WTC11 (cell line): ENCODE data around the gene SMARCA2. TPM values are rescaled to one million over a fixed set of nuclear protein-coding genes. Genes with fewer than 3 reads are reported as not detected.
A peak's percentile ranks its signal among the peaks of the same experiment; 100 is the strongest.

Experiments used
- ATAC-seq: fragments of 200-7000 bp; cut with Tn5 transposase; 2 replicates; pipeline ENCODE4 v1.10.0; 2021; ENCODE audit warnings: mild to moderate bottlenecking, moderate library complexity
- CTCF ChIA-PET: fragments of 300-600 bp; sonication (Branson Sonifier 250); formaldehyde crosslinking; loops from one replicate; lab custom pipeline; 2021; ENCODE audit warnings: antibody characterized with exemption; lab: Charles Lee
- POLR2A ChIA-PET: fragments of 350-600 bp; sonication (Branson Sonifier 250); formaldehyde crosslinking; loops from one replicate; lab custom pipeline; 2021; ENCODE audit warnings: antibody characterized with exemption; lab: Charles Lee
- DNase-seq: peaks from one replicate; pipeline ENCODE4 v3.0.0; 2021; ENCODE audit warnings: low spot score
- H3K27ac Mint-ChIP-seq: 2 replicates; pipeline ENCODE4 v1.8.0; 2021; ENCODE audit warnings: mixed read lengths
- H3K27me3 Mint-ChIP-seq: 2 replicates; pipeline ENCODE4 v1.8.0; 2021; ENCODE audit warnings: low read depth, mild to moderate bottlenecking, moderate library complexity, mixed read lengths
- H3K36me3 Mint-ChIP-seq: 2 replicates; pipeline ENCODE4 v1.8.0; 2021; ENCODE audit warnings: mixed read lengths
- H3K4me1 Mint-ChIP-seq: 2 replicates; pipeline ENCODE4 v1.8.0; 2022; ENCODE audit warnings: mixed read lengths
- H3K4me3 Mint-ChIP-seq: 2 replicates; pipeline ENCODE4 v1.8.0; 2021; ENCODE audit warnings: mild to moderate bottlenecking, moderate library complexity, mixed read lengths
- H3K9me3 Mint-ChIP-seq: 2 replicates; pipeline ENCODE4 v1.8.0; 2021; ENCODE audit warnings: mixed read lengths
- ATF1 ChIP-seq: sonication (generic); formaldehyde crosslinking; IDR thresholded peaks from 2 replicates; pipeline ENCODE4 v1.8.1; 2023; ENCODE audit warnings: mild to moderate bottlenecking, moderate library complexity, missing genetic modification reagents
- CREM ChIP-seq: sonication (generic); formaldehyde crosslinking; IDR thresholded peaks from 2 replicates; pipeline ENCODE4 v1.8.1; 2022; ENCODE audit warnings: mild to moderate bottlenecking, missing genetic modification reagents, moderate library complexity
- FOXJ3 ChIP-seq: sonication (generic); formaldehyde crosslinking; IDR thresholded peaks from 2 replicates; pipeline ENCODE4 v1.9.0; 2021; ENCODE audit warnings: missing genetic modification reagents, mild to moderate bottlenecking, borderline replicate concordance
- GTF2I ChIP-seq: fragments of 250-450 bp; sonication (Bioruptor Pico); conservative IDR thresholded peaks from 2 replicates; pipeline ENCODE4 v1.4.0; 2021; ENCODE audit warnings: mild to moderate bottlenecking
- JAZF1 ChIP-seq: fragments of 250-450 bp; sonication (Bioruptor Pico); IDR thresholded peaks from 2 replicates; pipeline ENCODE4 v1.9.0; 2021; ENCODE audit warnings: moderate library complexity, mild to moderate bottlenecking, inconsistent platforms
- KAT7 ChIP-seq: sonication (generic); formaldehyde crosslinking; IDR thresholded peaks from 2 replicates; pipeline ENCODE4 v1.8.1; 2023; ENCODE audit warnings: missing genetic modification reagents, mild to moderate bottlenecking, borderline replicate concordance
- NR2C2 ChIP-seq: sonication (generic); formaldehyde crosslinking; IDR thresholded peaks from 2 replicates; pipeline ENCODE4 v1.8.0; 2022; ENCODE audit warnings: mild to moderate bottlenecking, missing genetic modification reagents
- ZNF138 ChIP-seq: sonication (generic); formaldehyde crosslinking; conservative IDR thresholded peaks from 2 replicates; pipeline ENCODE4 v1.8.1; 2022; ENCODE audit warnings: mild to moderate bottlenecking, moderate library complexity, missing genetic modification reagents
- total RNA-seq: library from RNA; stranded (reverse); gene quantifications from 3 replicates; pipeline ENCODE4 v1.2.3, GENCODE V29; 2021
- TF ChIP-seq, protein P1 (sequence below): sonication (generic); formaldehyde crosslinking; IDR thresholded peaks from 2 replicates; pipeline ENCODE4 v1.8.0; 2023; ENCODE audit warnings: missing genetic modification reagents
- TF ChIP-seq, protein P2 (sequence below): sonication (generic); formaldehyde crosslinking; conservative IDR thresholded peaks from 2 replicates; pipeline ENCODE4 v1.8.1; 2022; ENCODE audit warnings: mild to moderate bottlenecking, missing genetic modification reagents
- TF ChIP-seq, protein P3 (sequence below): sonication (generic); formaldehyde crosslinking; IDR thresholded peaks from 2 replicates; pipeline ENCODE4 v1.8.1; 2023; ENCODE audit warnings: mild to moderate bottlenecking, missing genetic modification reagents, moderate library complexity
- TF ChIP-seq, protein P4 (sequence below): sonication (generic); formaldehyde crosslinking; IDR thresholded peaks from 2 replicates; pipeline ENCODE4 v1.8.1; 2022; ENCODE audit warnings: low read depth, missing genetic modification reagents, borderline replicate concordance
- TF ChIP-seq, protein P5 (sequence below): sonication (generic); formaldehyde crosslinking; IDR thresholded peaks from 2 replicates; pipeline ENCODE4 v1.8.1; 2023; ENCODE audit warnings: mild to moderate bottlenecking, moderate library complexity, missing genetic modification reagents
- TF ChIP-seq, protein P6 (sequence below): fragments of 250-450 bp; sonication (Bioruptor Pico); IDR thresholded peaks from 2 replicates; pipeline ENCODE4 v2.1.2; 2022; ENCODE audit warnings: mild to moderate bottlenecking, moderate library complexity
- TF ChIP-seq, protein P7 (sequence below): sonication (generic); formaldehyde crosslinking; IDR thresholded peaks from 2 replicates; pipeline ENCODE4 v1.8.0; 2023; ENCODE audit warnings: missing genetic modification reagents, mild to moderate bottlenecking, borderline replicate concordance
- TF ChIP-seq, protein P8 (sequence below): sonication (generic); formaldehyde crosslinking; IDR thresholded peaks from 2 replicates; pipeline ENCODE4 v1.8.0; 2023; ENCODE audit warnings: mild to moderate bottlenecking, missing genetic modification reagents
- TF ChIP-seq, protein P9 (sequence below): sonication (generic); formaldehyde crosslinking; IDR thresholded peaks from 2 replicates; pipeline ENCODE4 v1.8.1; 2023; ENCODE audit warnings: mild to moderate bottlenecking, missing genetic modification reagents

Gene SMARCA2
- total RNA-seq, 1 experiment from 2014 or later: 20.3 TPM

DNA sequence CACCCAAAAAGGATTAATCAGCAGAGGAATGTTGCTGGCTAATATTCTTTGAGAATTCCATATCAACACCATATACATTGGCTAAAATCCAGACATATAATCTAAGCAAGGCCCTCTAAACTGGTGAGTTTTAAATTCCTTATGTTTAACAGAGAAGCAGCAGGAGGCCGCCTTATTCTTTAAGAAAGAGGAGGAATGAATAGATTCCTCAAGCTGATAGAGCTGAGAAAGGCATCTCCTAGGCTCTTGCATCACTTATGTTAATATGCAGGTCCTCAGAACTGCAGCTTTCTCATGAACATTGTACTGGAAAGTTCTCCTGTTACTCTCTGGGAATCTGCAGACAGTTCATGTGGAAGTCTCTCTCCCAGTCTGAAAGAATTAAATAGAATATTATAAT lies 20.1 kb upstream of the SMARCA2 start:
- peak overlapping the region; percentile 87; the same call in 1 of the 2 replicates for H3K27ac Mint-ChIP-seq
- H3K27me3 Mint-ChIP-seq: no peaks in the 10 kb centered on the region
- no peak for DNase-seq
- no peaks in the 10 kb centered on the region for H3K9me3 Mint-ChIP-seq
- peak; percentile 82 for ATAC-seq
- TF ChIP-seq, protein P1, sequence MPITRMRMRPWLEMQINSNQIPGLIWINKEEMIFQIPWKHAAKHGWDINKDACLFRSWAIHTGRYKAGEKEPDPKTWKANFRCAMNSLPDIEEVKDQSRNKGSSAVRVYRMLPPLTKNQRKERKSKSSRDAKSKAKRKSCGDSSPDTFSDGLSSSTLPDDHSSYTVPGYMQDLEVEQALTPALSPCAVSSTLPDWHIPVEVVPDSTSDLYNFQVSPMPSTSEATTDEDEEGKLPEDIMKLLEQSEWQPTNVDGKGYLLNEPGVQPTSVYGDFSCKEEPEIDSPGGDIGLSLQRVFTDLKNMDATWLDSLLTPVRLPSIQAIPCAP (CRISPR knock-in tag): no peak
- TF ChIP-seq, protein P2, sequence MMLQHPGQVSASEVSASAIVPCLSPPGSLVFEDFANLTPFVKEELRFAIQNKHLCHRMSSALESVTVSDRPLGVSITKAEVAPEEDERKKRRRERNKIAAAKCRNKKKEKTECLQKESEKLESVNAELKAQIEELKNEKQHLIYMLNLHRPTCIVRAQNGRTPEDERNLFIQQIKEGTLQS (CRISPR knock-in tag): 0 out of 2 replicates have a peak, but pooled peaks have one; percentile 52
- peaks cover 54% of the 10 kb centered on the region for H3K4me1 Mint-ChIP-seq
- no peak overlapping the region; the same call in 1 of the 2 replicates for H3K4me3 Mint-ChIP-seq
- ChIA-PET POLR2A (no interaction called here), CTCF (no interaction called here)
- H3K36me3 Mint-ChIP-seq: no peaks in the 10 kb centered on the region

DNA sequence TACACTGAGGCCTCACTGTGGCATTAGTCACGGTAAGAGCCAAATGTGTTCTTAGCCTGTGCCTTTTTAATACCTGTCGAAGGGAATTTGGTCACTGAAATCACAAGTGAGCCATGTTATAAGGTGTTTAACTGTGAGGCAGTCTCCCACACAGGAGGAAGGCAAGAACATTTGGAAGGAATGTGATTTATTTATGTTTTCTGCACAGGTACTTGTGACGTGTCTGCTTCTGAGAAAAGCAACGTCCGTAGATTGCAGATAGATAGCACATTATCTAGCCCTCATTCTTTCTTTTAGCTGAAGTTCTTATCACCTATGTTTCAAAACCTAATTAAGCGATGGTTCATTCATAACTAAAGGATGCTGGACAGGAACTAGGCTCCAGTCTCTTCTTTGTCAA lies 19.0 kb upstream of the SMARCA2 start:
- Mint-ChIP-seq H3K36me3 (no peaks in the 10 kb centered on the region), H3K27ac (peak overlapping the region; percentile 82), H3K4me3 (no peak overlapping the region), H3K9me3 (peaks cover 6% of the 10 kb centered on the region; the same call in 1 of the 2 replicates), H3K27me3 (no peaks in the 10 kb centered on the region), H3K4me1 (peaks cover 47% of the 10 kb centered on the region)
- ChIA-PET CTCF (no interaction called here), POLR2A (no interaction called here)
- no peak for ATAC-seq
- no peak for DNase-seq
- TF ChIP-seq, protein P3, sequence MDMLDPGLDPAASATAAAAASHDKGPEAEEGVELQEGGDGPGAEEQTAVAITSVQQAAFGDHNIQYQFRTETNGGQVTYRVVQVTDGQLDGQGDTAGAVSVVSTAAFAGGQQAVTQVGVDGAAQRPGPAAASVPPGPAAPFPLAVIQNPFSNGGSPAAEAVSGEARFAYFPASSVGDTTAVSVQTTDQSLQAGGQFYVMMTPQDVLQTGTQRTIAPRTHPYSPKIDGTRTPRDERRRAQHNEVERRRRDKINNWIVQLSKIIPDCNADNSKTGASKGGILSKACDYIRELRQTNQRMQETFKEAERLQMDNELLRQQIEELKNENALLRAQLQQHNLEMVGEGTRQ (CRISPR knock-in tag): no peak
- TF ChIP-seq, protein P4, sequence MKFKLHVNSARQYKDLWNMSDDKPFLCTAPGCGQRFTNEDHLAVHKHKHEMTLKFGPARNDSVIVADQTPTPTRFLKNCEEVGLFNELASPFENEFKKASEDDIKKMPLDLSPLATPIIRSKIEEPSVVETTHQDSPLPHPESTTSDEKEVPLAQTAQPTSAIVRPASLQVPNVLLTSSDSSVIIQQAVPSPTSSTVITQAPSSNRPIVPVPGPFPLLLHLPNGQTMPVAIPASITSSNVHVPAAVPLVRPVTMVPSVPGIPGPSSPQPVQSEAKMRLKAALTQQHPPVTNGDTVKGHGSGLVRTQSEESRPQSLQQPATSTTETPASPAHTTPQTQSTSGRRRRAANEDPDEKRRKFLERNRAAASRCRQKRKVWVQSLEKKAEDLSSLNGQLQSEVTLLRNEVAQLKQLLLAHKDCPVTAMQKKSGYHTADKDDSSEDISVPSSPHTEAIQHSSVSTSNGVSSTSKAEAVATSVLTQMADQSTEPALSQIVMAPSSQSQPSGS (CRISPR knock-in tag): no peak
- TF ChIP-seq, protein P5, sequence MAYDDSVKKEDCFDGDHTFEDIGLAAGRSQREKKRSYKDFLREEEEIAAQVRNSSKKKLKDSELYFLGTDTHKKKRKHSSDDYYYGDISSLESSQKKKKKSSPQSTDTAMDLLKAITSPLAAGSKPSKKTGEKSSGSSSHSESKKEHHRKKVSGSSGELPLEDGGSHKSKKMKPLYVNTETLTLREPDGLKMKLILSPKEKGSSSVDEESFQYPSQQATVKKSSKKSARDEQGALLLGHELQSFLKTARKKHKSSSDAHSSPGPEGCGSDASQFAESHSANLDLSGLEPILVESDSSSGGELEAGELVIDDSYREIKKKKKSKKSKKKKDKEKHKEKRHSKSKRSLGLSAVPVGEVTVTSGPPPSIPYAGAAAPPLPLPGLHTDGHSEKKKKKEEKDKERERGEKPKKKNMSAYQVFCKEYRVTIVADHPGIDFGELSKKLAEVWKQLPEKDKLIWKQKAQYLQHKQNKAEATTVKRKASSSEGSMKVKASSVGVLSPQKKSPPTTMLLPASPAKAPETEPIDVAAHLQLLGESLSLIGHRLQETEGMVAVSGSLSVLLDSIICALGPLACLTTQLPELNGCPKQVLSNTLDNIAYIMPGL (CRISPR knock-in tag): no peak
- no peak for TF ChIP-seq KAT7
- TF ChIP-seq CREM (CRISPR knock-in tag): no peak
- TF ChIP-seq ATF1 (CRISPR knock-in tag): no peak
- TF ChIP-seq ZNF138 (CRISPR knock-in tag): no peak
- TF ChIP-seq, protein P6, sequence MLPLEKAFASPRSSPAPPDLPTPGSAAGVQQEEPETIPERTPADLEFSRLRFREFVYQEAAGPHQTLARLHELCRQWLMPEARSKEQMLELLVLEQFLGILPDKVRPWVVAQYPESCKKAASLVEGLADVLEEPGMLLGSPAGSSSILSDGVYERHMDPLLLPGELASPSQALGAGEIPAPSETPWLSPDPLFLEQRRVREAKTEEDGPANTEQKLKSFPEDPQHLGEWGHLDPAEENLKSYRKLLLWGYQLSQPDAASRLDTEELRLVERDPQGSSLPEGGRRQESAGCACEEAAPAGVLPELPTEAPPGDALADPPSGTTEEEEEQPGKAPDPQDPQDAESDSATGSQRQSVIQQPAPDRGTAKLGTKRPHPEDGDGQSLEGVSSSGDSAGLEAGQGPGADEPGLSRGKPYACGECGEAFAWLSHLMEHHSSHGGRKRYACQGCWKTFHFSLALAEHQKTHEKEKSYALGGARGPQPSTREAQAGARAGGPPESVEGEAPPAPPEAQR (CRISPR knock-in tag): no peak
- TF ChIP-seq, protein P7, sequence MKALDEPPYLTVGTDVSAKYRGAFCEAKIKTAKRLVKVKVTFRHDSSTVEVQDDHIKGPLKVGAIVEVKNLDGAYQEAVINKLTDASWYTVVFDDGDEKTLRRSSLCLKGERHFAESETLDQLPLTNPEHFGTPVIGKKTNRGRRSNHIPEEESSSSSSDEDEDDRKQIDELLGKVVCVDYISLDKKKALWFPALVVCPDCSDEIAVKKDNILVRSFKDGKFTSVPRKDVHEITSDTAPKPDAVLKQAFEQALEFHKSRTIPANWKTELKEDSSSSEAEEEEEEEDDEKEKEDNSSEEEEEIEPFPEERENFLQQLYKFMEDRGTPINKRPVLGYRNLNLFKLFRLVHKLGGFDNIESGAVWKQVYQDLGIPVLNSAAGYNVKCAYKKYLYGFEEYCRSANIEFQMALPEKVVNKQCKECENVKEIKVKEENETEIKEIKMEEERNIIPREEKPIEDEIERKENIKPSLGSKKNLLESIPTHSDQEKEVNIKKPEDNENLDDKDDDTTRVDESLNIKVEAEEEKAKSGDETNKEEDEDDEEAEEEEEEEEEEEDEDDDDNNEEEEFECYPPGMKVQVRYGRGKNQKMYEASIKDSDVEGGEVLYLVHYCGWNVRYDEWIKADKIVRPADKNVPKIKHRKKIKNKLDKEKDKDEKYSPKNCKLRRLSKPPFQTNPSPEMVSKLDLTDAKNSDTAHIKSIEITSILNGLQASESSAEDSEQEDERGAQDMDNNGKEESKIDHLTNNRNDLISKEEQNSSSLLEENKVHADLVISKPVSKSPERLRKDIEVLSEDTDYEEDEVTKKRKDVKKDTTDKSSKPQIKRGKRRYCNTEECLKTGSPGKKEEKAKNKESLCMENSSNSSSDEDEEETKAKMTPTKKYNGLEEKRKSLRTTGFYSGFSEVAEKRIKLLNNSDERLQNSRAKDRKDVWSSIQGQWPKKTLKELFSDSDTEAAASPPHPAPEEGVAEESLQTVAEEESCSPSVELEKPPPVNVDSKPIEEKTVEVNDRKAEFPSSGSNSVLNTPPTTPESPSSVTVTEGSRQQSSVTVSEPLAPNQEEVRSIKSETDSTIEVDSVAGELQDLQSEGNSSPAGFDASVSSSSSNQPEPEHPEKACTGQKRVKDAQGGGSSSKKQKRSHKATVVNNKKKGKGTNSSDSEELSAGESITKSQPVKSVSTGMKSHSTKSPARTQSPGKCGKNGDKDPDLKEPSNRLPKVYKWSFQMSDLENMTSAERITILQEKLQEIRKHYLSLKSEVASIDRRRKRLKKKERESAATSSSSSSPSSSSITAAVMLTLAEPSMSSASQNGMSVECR: no peak
- TF ChIP-seq FOXJ3 (CRISPR knock-in tag): no peak
- no peak for TF ChIP-seq JAZF1 (CRISPR knock-in tag)
- TF ChIP-seq, protein P8, sequence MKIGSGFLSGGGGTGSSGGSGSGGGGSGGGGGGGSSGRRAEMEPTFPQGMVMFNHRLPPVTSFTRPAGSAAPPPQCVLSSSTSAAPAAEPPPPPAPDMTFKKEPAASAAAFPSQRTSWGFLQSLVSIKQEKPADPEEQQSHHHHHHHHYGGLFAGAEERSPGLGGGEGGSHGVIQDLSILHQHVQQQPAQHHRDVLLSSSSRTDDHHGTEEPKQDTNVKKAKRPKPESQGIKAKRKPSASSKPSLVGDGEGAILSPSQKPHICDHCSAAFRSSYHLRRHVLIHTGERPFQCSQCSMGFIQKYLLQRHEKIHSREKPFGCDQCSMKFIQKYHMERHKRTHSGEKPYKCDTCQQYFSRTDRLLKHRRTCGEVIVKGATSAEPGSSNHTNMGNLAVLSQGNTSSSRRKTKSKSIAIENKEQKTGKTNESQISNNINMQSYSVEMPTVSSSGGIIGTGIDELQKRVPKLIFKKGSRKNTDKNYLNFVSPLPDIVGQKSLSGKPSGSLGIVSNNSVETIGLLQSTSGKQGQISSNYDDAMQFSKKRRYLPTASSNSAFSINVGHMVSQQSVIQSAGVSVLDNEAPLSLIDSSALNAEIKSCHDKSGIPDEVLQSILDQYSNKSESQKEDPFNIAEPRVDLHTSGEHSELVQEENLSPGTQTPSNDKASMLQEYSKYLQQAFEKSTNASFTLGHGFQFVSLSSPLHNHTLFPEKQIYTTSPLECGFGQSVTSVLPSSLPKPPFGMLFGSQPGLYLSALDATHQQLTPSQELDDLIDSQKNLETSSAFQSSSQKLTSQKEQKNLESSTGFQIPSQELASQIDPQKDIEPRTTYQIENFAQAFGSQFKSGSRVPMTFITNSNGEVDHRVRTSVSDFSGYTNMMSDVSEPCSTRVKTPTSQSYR (CRISPR knock-in tag): no peak
- TF ChIP-seq, protein P9, sequence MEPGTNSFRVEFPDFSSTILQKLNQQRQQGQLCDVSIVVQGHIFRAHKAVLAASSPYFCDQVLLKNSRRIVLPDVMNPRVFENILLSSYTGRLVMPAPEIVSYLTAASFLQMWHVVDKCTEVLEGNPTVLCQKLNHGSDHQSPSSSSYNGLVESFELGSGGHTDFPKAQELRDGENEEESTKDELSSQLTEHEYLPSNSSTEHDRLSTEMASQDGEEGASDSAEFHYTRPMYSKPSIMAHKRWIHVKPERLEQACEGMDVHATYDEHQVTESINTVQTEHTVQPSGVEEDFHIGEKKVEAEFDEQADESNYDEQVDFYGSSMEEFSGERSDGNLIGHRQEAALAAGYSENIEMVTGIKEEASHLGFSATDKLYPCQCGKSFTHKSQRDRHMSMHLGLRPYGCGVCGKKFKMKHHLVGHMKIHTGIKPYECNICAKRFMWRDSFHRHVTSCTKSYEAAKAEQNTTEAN (CRISPR knock-in tag): no peak
- no peak for TF ChIP-seq GTF2I (CRISPR knock-in tag)
- no peak for TF ChIP-seq NR2C2 (CRISPR knock-in tag)
